MM.1S (cell line): Measurements from ENCODE around the gene COL26A1.

Source experiments
- DNase-seq: peaks from one replicate; pipeline ENCODE4 v3.0.0-alpha.2; 2015
- H2AFZ ChIP-seq: fragments of 300-600 bp; sonication (generic); 2 replicates; pipeline ENCODE4 v1.6.0; 2016; ENCODE audit warnings: antibody characterized with exemption, low read length
- H3F3A ChIP-seq: fragments of 300-600 bp; sonication (generic); 2 replicates; pipeline ENCODE4 v1.6.1; 2016; ENCODE audit warnings: mild to moderate bottlenecking, antibody characterized with exemption, low read length, moderate library complexity, mixed read lengths; ENCODE audit not compliant: insufficient read depth
- H3K27ac ChIP-seq: fragments of 300-600 bp; sonication (generic); 2 replicates; pipeline ENCODE4 v1.5.1; 2016; ENCODE audit warnings: mild to moderate bottlenecking, low read length
- H3K27me3 ChIP-seq: fragments of 300-600 bp; sonication (generic); replicated peaks from 2 replicates; pipeline ENCODE4 v1.6.0; 2016; ENCODE audit warnings: low read length; ENCODE audit not compliant: insufficient read depth
- H3K36me3 ChIP-seq: fragments of 300-600 bp; sonication (generic); replicated peaks from 2 replicates; pipeline ENCODE4 v1.6.1; 2016; ENCODE audit warnings: mild to moderate bottlenecking, low read length, mixed read lengths; ENCODE audit not compliant: insufficient read depth
- H3K4me1 ChIP-seq: fragments of 300-600 bp; sonication (generic); 2 replicates; pipeline ENCODE4 v1.6.1; 2016; ENCODE audit warnings: low read length, mixed read lengths
- H3K4me2 ChIP-seq: fragments of 300-600 bp; sonication (generic); 2 replicates; pipeline ENCODE4 v1.6.0; 2016; ENCODE audit warnings: low read depth, low read length
- H3K4me3 ChIP-seq: fragments of 300-600 bp; sonication (generic); 2 replicates; pipeline ENCODE4 v1.5.1; 2016; ENCODE audit warnings: low read length, mixed read lengths
- H3K79me2 ChIP-seq: fragments of 300-600 bp; sonication (generic); 2 replicates; pipeline ENCODE4 v1.6.1; 2016; ENCODE audit warnings: mixed run types, low read length, mixed read lengths
- H3K9ac ChIP-seq: fragments of 300-600 bp; sonication (generic); 2 replicates; pipeline ENCODE4 v1.6.1; 2016; ENCODE audit warnings: low read length, mixed read lengths
- H3K9me2 ChIP-seq: fragments of 300-600 bp; sonication (generic); replicated peaks from 2 replicates; pipeline ENCODE4 v1.6.1; 2016; ENCODE audit warnings: mild to moderate bottlenecking, low read length, mixed read lengths; ENCODE audit not compliant: insufficient read depth
- H3K9me3 ChIP-seq: fragments of 300-600 bp; sonication (generic); replicated peaks from 2 replicates; pipeline ENCODE4 v1.6.1; 2016; ENCODE audit warnings: mild to moderate bottlenecking, low read length, mixed read lengths; ENCODE audit not compliant: insufficient read depth
- H4K20me1 ChIP-seq: fragments of 300-600 bp; sonication (generic); 2 replicates; pipeline ENCODE4 v1.6.1; 2016; ENCODE audit warnings: mild to moderate bottlenecking, low read length, moderate library complexity, mixed read lengths; ENCODE audit not compliant: insufficient read depth
- CTCF ChIP-seq: fragments of 300-600 bp; sonication (generic); IDR thresholded peaks from 2 replicates; pipeline ENCODE4 v1.5.1; 2016; ENCODE audit warnings: antibody characterized with exemption, low read length, mixed read lengths
- EZH2 ChIP-seq: fragments of 300-600 bp; sonication (generic); optimal IDR thresholded peaks from 2 replicates; pipeline ENCODE3; 2017; ENCODE audit warnings: low read depth, mild to moderate bottlenecking, antibody characterized with exemption, low read length, mixed read lengths
- EZH2phosphoT487 ChIP-seq: fragments of 300-600 bp; sonication (generic); IDR thresholded peaks from 2 replicates; pipeline ENCODE4 v1.6.1; 2018; ENCODE audit warnings: antibody characterized with exemption, low read length

COL26A1 gene

GRCh38 chr7:101442426-101443070, 79.9 kb downstream of the COL26A1 start:
- Histone ChIP-seq H3F3A (no peaks in the 10 kb centered on the region), H3K9ac (no peak overlapping the region), H3K9me3 (no peaks in the 10 kb centered on the region), H3K4me1 (peaks cover 11% of the 10 kb centered on the region), H4K20me1 (no peaks in the 10 kb centered on the region), H3K27ac (no peak overlapping the region; the same call in 1 of the 2 replicates), H3K4me2 (peak overlapping the region; percentile 43), H2AFZ (peak overlapping the region; percentile 42; the same call in 1 of the 2 replicates), H3K4me3 (no peak overlapping the region), H3K36me3 (no peaks in the 10 kb centered on the region), H3K27me3 (peaks cover 40% of the 10 kb centered on the region), H3K9me2 (no peaks in the 10 kb centered on the region), H3K79me2 (no peaks in the 10 kb centered on the region)
- TF ChIP-seq EZH2phosphoT487 (no peak), EZH2 (no peak)
- peak; percentile 51 for DNase-seq

- no peak overlapping the region for H3K9ac ChIP-seq
- H3K4me3 ChIP-seq, result no peak overlapping the region
- TF ChIP-seq EZH2phosphoT487 (no peak), EZH2 (no peak), CTCF (no peak)
- H3K27me3 ChIP-seq, result peaks cover 52% of the 10 kb centered on the region
- H3K9me3 ChIP-seq, result no peaks in the 10 kb centered on the region
- no peaks in the 10 kb centered on the region for H3F3A ChIP-seq
- no peak overlapping the region for H2AFZ ChIP-seq
- H3K4me2 ChIP-seq, result no peak overlapping the region
- DNase-seq, result no peak
- no peaks in the 10 kb centered on the region for H3K79me2 ChIP-seq
- H3K9me2 ChIP-seq, result no peaks in the 10 kb centered on the region
- no peak overlapping the region for H3K27ac ChIP-seq
- no peaks in the 10 kb centered on the region for H4K20me1 ChIP-seq
- no peaks in the 10 kb centered on the region for H3K4me1 ChIP-seq
- no peaks in the 10 kb centered on the region for H3K36me3 ChIP-seq
Measured at GRCh38 chr7:101450064-101450463, 87.4 kb downstream of the COL26A1 start.

DNA sequence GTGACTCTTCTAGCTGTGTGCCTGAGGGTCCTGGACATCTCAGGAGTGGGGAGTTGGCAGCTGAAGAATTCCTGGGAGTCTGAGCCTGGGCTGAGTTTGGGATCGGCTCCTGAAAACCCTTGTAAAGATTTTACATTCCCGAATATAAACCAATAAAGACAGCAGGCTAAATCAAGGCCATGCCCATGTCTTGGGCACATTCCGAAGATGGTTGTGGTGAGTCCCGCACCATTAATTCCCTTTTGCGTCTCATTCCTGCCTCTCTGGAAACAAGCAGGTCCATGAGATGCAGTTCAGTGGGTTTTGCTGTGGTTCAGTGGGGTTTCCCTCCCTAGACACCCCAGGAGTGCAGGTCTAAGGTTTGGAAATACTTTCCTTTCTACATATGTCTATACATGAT, 90.9 kb downstream of the COL26A1 start:
- H4K20me1 ChIP-seq, result no peaks in the 10 kb centered on the region
- no peaks in the 10 kb centered on the region for H3K36me3 ChIP-seq
- TF ChIP-seq CTCF (no peak), EZH2phosphoT487 (no peak), EZH2 (no peak)

More for the DNA sequence above, 90.9 kb downstream of the COL26A1 start:
- H3K9me3 ChIP-seq, result no peaks in the 10 kb centered on the region
- H3K27me3 ChIP-seq, result peaks cover 34% of the 10 kb centered on the region
- no peak overlapping the region for H3K4me3 ChIP-seq
- DNase-seq, result no peak
- no peaks in the 10 kb centered on the region for H3K9me2 ChIP-seq
- no peaks in the 10 kb centered on the region for H3K4me1 ChIP-seq
- no peak overlapping the region for H2AFZ ChIP-seq
- no peak overlapping the region for H3K4me2 ChIP-seq
- no peaks in the 10 kb centered on the region for H3K79me2 ChIP-seq
- H3K27ac ChIP-seq, result no peak overlapping the region
- H3K9ac ChIP-seq, result no peak overlapping the region
- H3F3A ChIP-seq, result no peaks in the 10 kb centered on the region
